GM18505 (cell line): ENCODE results near the gene MMD.

Experiments used
- ATAC-seq: cut with Tn5 transposase; IDR thresholded peaks from one replicate; pipeline ENCODE4 v1.9.1; 2021; ENCODE audit not compliant: unreplicated experiment
- POLR2A ChIP-seq: IDR thresholded peaks from 4 replicates; pipeline ENCODE4 v1.6.1; 2011; ENCODE audit warnings: borderline replicate concordance; ENCODE audit not compliant: insufficient read depth, insufficient read length; ENCODE audit errors: extremely low read depth

MMD gene

DNA sequence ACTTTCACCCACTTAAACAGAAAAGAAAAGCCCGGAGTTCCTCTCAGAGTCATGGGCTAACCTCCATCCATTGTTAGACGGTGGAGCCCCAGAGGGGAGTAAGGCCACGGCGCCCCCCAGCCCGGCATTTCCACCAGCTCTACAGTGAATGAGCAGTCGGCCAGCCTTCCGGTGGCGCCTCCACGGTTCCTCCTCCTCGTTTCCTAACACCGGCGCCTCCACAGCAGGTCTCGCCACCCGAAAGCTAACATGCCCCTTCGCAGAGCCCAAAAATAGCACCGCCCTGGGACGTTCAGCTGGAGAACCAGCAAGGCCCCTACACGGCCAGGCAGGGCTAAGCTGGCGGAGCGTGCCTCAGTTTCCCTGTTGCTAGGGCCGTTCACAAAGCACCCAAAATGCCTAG, 858 bp downstream of the MMD start:
- no peak for ATAC-seq
- TF ChIP-seq POLR2A = no peak

DNA sequence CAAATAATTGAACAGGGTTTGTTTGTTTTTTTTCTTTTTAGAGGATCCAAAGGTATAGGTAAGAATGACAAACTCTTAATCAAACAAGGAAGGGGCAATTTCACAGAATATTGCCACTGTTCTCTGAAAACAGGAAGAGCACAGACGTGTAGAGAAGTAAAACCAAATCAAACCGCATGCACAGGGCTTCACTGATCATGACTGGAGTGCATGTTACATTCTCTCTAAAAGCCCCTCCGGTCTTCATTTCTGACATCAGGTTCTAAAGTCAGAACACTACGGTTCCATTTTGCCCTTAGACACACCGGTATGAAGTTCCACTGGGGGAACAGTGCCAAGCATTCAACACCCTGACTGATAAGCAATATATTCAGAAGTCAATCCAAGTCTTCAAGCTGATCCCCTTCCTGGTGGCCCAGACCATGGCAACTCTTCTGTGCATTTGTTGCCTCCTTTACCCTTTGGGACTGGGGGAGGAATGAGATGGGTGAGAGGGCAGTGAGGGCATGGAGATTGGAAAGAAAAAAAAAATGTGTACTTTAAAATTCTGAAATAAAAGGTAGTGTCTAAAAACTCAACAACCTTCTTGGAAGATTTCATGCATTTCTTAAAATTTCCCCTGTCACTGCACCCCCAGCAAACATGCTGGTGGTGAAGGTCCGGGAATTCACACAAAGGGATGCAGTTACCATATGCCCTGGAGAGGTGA, 1.4 kb downstream of the MMD start:
- TF ChIP-seq POLR2A = peak; percentile 29
- ATAC-seq = peak; percentile 32

DNA sequence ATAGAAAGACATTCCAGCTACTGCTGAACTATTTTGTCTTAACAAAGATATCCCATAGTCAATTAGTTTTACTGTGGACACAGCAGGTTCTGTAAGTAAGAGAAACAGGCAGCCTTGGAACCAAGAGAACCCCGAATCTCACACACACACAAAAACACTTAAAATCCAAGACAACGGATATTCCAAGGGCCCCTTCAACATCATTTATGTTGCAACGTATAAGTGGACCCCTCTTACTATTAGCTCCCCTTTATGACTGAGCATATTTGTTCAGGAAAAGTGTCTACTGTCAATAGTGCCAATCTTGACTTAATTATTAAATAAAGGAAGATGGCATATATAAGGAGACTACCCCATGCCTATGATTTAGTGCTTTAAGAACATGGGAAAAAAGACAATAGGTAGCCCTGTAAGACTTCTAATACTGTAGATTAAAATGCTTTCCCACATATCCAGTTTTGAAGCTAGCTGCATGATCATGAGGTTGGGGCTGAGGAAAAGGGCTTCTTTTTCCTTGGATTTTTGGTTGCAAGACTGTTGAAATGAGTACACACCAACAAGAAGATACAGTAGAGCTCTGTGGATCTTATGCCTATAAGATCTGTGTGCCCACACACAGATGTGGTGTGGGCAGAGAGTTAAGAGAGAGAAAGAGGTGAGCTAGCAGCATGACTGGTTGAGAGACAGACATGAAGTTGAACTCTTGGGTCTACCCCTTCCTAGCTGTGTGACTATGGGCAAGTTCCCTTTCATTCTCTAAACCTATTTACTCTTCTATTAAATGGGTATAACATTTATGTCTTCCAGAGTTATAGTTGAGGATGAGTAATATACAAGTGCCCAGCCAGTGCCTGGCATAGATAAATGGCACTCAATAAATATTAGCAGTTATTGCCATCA, 3.0 kb downstream of the MMD start:
- no peak for ATAC-seq

DNA sequence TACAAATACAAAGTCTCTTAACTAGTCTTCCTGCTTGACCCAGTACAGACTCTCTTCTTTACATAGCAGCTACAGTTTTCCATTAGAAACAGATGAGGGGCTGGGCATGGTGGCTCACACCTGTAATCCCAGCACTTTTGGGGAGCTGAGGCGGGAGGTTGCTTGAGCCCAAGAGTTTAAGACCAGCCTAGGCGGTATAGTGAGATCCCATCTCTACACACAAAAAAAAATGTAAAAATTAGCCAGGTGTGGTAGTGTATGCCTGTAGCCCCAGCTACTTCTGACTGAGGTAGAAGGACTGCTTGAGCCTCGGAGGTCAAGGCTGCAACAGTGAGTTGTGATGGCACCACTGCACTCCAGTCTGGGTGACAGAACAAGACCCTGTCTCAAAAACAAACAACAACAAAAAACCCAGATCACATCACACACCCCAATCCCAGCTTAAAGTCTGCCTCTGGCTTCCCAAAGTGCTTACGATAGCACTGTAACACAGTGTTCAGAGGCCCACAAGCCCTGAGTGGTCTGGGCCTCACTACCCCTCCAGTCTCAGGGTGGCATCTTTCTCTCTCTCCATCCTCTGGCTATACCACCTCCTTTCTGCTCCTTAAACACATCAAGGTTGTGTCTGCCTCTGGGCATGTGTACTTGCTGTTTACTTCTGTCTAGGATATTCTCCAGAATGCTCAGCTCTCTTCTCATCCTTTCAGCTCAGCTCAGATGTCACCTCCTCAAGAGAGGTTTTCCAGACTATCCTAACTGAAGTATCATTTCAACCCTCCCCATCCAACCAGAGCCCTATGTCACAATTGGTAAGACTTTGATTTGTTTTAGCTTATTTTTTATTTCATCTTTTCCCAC, 4.0 kb downstream of the MMD start:
- TF ChIP-seq POLR2A = no peak
- no peak for ATAC-seq

More for the DNA sequence above, 3.0 kb downstream of the MMD start:
- TF ChIP-seq POLR2A = no peak

DNA sequence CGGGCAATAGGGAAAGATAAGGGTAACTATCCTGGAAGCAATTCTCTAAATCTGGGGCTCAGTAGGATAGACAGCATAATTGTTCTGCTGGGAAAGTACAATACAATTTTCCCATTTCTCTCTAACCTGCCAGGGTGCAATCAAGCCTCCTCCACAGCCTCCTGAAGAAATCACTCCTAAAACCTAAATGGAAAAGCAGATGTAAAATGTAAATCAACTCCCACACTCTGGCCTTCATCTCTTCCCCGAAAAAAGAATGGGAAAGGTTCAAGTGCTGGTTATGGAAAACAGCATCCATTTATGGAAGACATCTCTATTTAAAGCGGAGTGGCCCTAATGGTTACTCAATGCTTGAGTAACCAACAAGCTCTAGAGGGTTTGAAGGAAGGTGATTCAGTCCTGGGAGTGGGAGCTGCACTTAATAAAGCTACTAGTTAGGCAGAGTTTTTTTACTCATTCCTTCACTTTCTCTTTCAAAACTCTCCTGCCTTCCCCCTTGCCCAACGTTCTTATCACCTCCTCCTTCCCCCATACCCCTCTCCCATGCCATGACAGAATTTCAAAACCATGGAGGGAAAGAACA, 5.1 kb downstream of the MMD start:
- no peak for ATAC-seq
- TF ChIP-seq POLR2A = no peak

DNA sequence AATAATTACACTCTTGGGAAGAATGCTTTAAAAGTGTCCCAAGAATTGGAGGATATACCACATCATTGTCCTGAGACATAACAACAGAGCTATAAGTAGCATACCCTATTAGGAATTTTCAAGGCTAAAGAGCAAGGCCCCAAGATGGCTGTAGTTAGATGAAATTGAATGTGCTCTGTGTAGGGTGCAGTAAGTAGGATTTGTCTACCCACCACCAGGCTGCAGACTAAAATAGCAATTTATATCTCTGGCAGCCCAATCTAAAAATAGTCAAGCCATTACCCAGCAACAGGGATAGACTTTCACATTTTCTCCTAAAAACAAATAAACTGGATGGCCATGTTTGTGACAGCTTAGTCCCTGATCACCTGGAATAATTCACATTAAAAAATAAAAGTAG, 5.6 kb downstream of the MMD start:
- no peak for TF ChIP-seq POLR2A
- no peak for ATAC-seq

DNA sequence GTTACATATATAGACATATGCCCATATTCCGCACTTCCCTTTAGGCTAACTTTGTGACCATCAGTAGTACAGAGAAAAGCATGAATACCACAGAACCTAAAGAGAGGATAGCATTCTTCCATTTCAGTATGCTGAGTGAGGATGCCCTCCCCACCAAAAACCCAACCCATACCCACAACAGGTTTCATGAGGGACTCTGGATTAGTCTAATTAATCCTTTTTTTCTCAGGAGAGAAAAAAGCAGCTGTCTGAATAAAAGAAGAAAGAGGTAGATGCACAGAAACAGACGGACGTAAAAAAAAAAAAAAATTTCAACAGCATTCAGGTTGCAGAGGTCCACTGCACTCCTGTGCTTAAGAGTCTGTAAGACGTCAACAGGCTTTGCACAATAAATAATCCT, 6.7 kb downstream of the MMD start:
- TF ChIP-seq POLR2A = no peak

DNA sequence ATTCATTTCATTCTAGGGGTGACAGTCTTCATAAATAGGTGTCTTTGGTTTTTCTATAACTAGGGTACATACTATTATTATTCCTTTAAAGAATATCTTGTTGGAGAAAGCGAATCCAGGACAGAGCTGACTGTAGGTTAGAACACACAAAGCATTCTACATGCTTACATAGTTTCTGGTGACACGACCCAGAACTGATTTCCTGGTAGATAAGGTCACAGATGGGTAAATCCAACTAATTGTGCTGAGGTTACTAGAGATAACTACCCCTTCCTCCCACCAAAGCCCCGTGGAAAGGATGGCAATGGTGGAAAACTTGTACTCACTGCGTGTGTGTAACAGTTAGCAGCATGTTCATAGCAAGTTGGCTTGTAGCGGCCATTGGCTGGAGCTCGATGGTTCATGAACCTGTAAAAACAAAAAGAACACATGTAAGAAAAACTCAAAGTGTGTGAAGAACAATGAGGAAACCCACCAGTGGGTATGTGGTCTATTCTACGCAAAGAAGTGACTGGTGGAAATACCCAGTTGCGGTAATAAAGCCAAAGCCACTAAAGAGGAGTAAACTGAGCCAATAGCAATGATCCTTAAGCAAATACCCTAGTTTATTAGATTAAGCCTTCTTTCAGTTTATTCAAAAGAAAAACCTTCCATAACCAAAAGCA, 7.7 kb downstream of the MMD start:
- TF ChIP-seq POLR2A = no peak
- no peak for ATAC-seq

More for the DNA sequence above, 6.7 kb downstream of the MMD start:
- no peak for ATAC-seq

DNA sequence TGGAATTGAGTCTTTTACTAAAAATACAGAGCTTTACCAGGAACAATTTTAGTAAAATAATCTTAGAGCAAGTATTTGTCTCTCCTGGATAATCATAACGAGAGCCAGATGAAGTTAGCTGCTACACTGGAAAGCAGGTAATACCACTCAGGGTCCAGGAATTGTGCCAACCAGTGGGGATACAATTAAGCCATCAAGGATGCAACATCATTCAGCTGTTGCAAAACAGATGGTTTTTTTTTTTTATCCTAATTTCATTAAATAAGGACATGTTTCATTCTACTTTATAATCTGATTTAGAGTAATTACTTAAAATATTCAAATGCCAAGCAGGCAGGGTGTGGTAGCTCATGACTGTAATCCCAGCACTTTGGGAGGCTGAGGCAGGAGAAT, 10.2 kb downstream of the MMD start:
- TF ChIP-seq POLR2A = no peak
- ATAC-seq = no peak

DNA sequence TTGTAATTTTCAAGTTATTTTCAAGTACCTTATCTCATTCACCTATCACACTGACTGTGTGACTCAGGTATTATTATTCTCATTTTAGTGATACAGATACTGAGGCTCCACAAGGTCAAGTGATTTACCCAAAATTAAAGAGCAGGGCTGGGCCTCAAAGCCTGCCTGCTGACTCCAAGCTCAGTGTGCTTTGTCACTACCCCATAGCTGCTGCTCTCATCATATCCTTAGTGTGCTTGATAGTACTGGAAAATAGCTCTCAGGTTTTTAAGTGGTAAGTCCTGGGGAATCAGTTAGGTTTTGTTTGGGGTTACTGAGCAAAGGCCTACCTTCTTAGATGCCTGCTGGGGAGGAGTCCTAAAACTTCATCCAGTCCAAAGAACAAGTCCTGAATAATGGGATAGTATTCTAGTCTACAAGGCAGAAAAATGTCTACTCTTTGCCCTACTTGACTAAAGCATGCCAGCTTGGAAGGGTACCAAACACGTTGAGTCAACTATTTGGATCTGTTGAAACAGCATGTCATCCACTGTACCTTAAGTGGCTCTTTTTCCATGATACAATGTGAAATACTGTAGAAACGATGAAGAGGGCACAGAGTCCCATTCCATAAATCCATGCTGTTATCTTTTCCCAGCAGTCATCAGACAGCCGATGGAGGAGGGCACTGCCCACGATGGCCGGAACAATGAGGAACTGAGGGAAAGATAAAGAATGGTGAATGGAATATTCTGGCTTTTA, 10.7 kb downstream of the MMD start:
- TF ChIP-seq POLR2A = no peak
- ATAC-seq = no peak

DNA sequence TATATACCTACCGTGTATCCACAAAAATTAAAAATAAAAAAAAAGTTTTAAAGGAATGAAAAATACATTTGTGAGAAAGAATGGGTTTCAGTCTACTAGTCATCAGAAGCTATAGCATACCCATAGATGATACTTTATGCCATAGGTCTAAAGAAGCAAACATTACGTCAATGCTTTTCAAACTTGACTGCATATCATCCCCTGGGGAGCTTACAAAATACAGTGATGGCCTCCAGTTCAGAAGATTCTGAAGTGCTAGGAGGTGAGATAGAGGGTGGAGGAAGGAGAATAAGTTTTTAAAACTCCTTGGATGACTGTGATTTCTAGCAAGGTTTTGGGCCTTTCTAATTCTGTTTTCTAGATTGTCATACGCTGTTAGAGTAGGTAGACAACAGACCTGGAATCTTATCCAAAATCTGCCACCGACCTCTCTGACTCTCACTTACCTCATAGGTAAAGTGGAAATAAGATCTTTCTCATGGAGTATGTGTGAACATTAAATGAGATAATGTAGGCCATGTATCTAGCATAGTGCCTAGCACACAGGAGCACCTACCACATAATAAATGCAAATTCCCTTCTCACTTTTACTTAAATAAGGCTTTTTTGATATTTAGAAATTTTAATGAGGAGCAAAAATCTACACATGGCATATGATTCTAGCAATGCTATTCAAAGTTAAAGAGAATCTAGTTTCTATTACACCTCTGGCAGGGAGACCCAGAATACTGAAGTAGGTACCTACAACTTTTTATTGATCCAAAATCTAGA, 12.4 kb downstream of the MMD start:
- no peak for TF ChIP-seq POLR2A
- no peak for ATAC-seq

DNA sequence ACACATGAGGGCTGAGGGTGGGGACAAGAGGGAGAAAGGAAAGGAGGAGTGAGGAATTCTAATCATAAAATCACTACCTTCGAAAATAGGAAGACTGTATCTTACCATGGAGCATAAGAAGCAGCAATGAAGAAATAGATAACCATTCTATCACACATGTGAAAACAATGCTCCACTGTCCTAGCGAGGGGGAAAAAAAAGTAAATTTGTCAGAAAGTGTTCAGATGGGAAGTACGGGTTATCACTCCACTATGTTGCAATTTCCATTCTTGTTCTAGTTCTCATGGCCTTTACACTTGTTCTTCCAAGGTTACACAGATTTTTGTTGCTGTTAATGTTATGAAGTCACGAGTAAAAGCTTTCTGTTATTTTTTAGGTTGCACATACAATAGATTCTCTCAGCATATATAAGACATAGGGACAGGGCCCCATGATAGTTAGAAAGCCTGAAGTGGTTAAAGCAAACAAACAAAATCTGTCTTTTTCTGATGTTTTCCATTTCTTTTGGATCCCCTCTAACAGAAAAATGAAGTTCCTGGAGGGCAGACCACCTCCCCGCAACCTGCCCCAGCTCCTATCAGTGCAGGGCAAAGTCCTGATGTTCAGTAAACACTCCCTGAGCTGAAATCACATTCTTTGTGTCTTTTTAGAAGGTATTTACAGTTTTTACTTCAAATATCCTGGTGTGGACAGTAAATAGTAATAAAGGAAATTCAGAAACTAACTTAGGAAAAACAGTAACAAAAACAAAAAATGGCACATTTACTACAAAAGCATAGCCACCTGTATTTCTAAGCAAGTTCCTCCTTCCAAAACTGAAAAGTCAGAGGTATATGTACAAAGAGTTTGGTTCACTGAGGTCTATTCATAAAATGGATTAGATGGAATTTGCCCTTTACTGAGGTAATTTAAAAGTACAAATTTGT, 13.7 kb downstream of the MMD start:
- ATAC-seq = no peak
- no peak for TF ChIP-seq POLR2A
